WTC11 (cell line): ENCODE results near the gene NEDD4. TPM values are rescaled to one million over a fixed set of nuclear protein-coding genes. Genes with fewer than 3 reads are reported as not detected.

Experiments used
- ATAC-seq: fragments of 200-7000 bp; cut with Tn5 transposase; 2 replicates; pipeline ENCODE4 v1.10.0; 2021; ENCODE audit warnings: mild to moderate bottlenecking, moderate library complexity
- CTCF ChIA-PET: fragments of 300-600 bp; sonication (Branson Sonifier 250); formaldehyde crosslinking; loops from one replicate; lab custom pipeline; 2021; ENCODE audit warnings: antibody characterized with exemption; lab: Charles Lee
- POLR2A ChIA-PET: fragments of 350-600 bp; sonication (Branson Sonifier 250); formaldehyde crosslinking; loops from one replicate; lab custom pipeline; 2021; ENCODE audit warnings: antibody characterized with exemption; lab: Charles Lee
- DNase-seq: peaks from one replicate; pipeline ENCODE4 v3.0.0; 2021; ENCODE audit warnings: low spot score
- H3K27ac Mint-ChIP-seq: 2 replicates; pipeline ENCODE4 v1.8.0; 2021; ENCODE audit warnings: mixed read lengths
- H3K27me3 Mint-ChIP-seq: 2 replicates; pipeline ENCODE4 v1.8.0; 2021; ENCODE audit warnings: low read depth, mild to moderate bottlenecking, moderate library complexity, mixed read lengths
- H3K36me3 Mint-ChIP-seq: 2 replicates; pipeline ENCODE4 v1.8.0; 2021; ENCODE audit warnings: mixed read lengths
- H3K4me1 Mint-ChIP-seq: 2 replicates; pipeline ENCODE4 v1.8.0; 2022; ENCODE audit warnings: mixed read lengths
- H3K4me3 Mint-ChIP-seq: 2 replicates; pipeline ENCODE4 v1.8.0; 2021; ENCODE audit warnings: mild to moderate bottlenecking, moderate library complexity, mixed read lengths
- H3K9me3 Mint-ChIP-seq: 2 replicates; pipeline ENCODE4 v1.8.0; 2021; ENCODE audit warnings: mixed read lengths
- ATF2 ChIP-seq: sonication (generic); formaldehyde crosslinking; IDR thresholded peaks from 2 replicates; pipeline ENCODE4 v1.8.1; 2022; ENCODE audit warnings: low read depth, missing genetic modification reagents, borderline replicate concordance
- ATF6 ChIP-seq: sonication (generic); formaldehyde crosslinking; IDR thresholded peaks from 2 replicates; pipeline ENCODE4 v1.8.1; 2023; ENCODE audit warnings: mild to moderate bottlenecking, missing genetic modification reagents
- CBFB ChIP-seq: sonication (generic); formaldehyde crosslinking; IDR thresholded peaks from 2 replicates; pipeline ENCODE4 v1.8.1; 2022; ENCODE audit warnings: mild to moderate bottlenecking, low read depth, missing genetic modification reagents
- CREB1 ChIP-seq: sonication (generic); formaldehyde crosslinking; IDR thresholded peaks from 2 replicates; pipeline ENCODE4 v1.8.0; 2023; ENCODE audit warnings: mild to moderate bottlenecking, missing genetic modification reagents
- CREM ChIP-seq: sonication (generic); formaldehyde crosslinking; IDR thresholded peaks from 2 replicates; pipeline ENCODE4 v1.8.1; 2022; ENCODE audit warnings: mild to moderate bottlenecking, missing genetic modification reagents, moderate library complexity
- ELF4 ChIP-seq: sonication (generic); formaldehyde crosslinking; IDR thresholded peaks from 2 replicates; pipeline ENCODE4 v1.8.1; 2022; ENCODE audit warnings: low read depth, mild to moderate bottlenecking, moderate library complexity, missing genetic modification reagents
- ETV6 ChIP-seq: sonication (generic); formaldehyde crosslinking; IDR thresholded peaks from 2 replicates; pipeline ENCODE4 v1.8.1; 2022; ENCODE audit warnings: mild to moderate bottlenecking, missing genetic modification reagents
- FOXK1 ChIP-seq: sonication (generic); formaldehyde crosslinking; IDR thresholded peaks from 2 replicates; pipeline ENCODE4 v1.8.0; 2022; ENCODE audit warnings: mild to moderate bottlenecking, moderate library complexity, missing genetic modification reagents
- HMGA2 ChIP-seq: fragments of 250-450 bp; sonication (Bioruptor Pico); IDR thresholded peaks from 2 replicates; pipeline ENCODE4 v1.4.0; 2021; ENCODE audit warnings: mild to moderate bottlenecking, moderate library complexity
- JAZF1 ChIP-seq: fragments of 250-450 bp; sonication (Bioruptor Pico); IDR thresholded peaks from 2 replicates; pipeline ENCODE4 v1.9.0; 2021; ENCODE audit warnings: moderate library complexity, mild to moderate bottlenecking, inconsistent platforms
- JUN ChIP-seq: sonication (generic); formaldehyde crosslinking; IDR thresholded peaks from 2 replicates; pipeline ENCODE4 v1.8.0; 2023; ENCODE audit warnings: mild to moderate bottlenecking, missing genetic modification reagents
- KAT7 ChIP-seq: sonication (generic); formaldehyde crosslinking; IDR thresholded peaks from 2 replicates; pipeline ENCODE4 v1.8.1; 2023; ENCODE audit warnings: missing genetic modification reagents, mild to moderate bottlenecking, borderline replicate concordance
- NFE2L1 ChIP-seq: sonication (generic); formaldehyde crosslinking; IDR thresholded peaks from 2 replicates; pipeline ENCODE4 v1.8.1; 2023; ENCODE audit warnings: missing genetic modification reagents
- NR1H2 ChIP-seq: sonication (generic); formaldehyde crosslinking; IDR thresholded peaks from 2 replicates; pipeline ENCODE4 v1.9.0; 2021; ENCODE audit warnings: mild to moderate bottlenecking, moderate library complexity, missing genetic modification reagents
- NR3C1 ChIP-seq: sonication (generic); formaldehyde crosslinking; conservative IDR thresholded peaks from 2 replicates; pipeline ENCODE4 v1.8.1; 2023; ENCODE audit warnings: low read depth, mild to moderate bottlenecking, missing genetic modification reagents
- OVOL2 ChIP-seq: fragments of 250-450 bp; sonication (Bioruptor Pico); IDR thresholded peaks from 2 replicates; pipeline ENCODE4 v1.9.0; 2021; ENCODE audit warnings: mild to moderate bottlenecking, borderline replicate concordance
- RELA ChIP-seq: sonication (generic); formaldehyde crosslinking; IDR thresholded peaks from 2 replicates; pipeline ENCODE4 v1.8.1; 2022; ENCODE audit warnings: missing genetic modification reagents, mild to moderate bottlenecking, borderline replicate concordance
- RORB ChIP-seq: fragments of 250-450 bp; sonication (Bioruptor Pico); IDR thresholded peaks from 2 replicates; pipeline ENCODE4 v1.9.0; 2021; ENCODE audit warnings: mild to moderate bottlenecking
- SMAD4 ChIP-seq: sonication (generic); formaldehyde crosslinking; IDR thresholded peaks from 2 replicates; pipeline ENCODE4 v1.8.0; 2022; ENCODE audit warnings: mild to moderate bottlenecking, missing genetic modification reagents
- USF1 ChIP-seq: sonication (generic); formaldehyde crosslinking; IDR thresholded peaks from 2 replicates; pipeline ENCODE4 v1.8.0; 2022; ENCODE audit warnings: mild to moderate bottlenecking, missing genetic modification reagents
- USF2 ChIP-seq: sonication (generic); formaldehyde crosslinking; IDR thresholded peaks from 2 replicates; pipeline ENCODE4 v1.8.1; 2023; ENCODE audit warnings: mild to moderate bottlenecking, missing genetic modification reagents, moderate library complexity
- ZNF423 ChIP-seq: fragments of 250-450 bp; sonication (Bioruptor Pico); IDR thresholded peaks from 2 replicates; pipeline ENCODE4 v2.1.2; 2022; ENCODE audit warnings: mild to moderate bottlenecking, moderate library complexity
- ZNF671 ChIP-seq: fragments of 250-450 bp; sonication (Bioruptor Pico); IDR thresholded peaks from 2 replicates; pipeline ENCODE4 v1.8.0; 2021; ENCODE audit warnings: mild to moderate bottlenecking
- total RNA-seq: library from RNA; stranded (reverse); gene quantifications from 3 replicates; pipeline ENCODE4 v1.2.3, GENCODE V29; 2021
- TF ChIP-seq, protein P1 (sequence below): sonication (generic); formaldehyde crosslinking; IDR thresholded peaks from 2 replicates; pipeline ENCODE4 v1.8.1; 2022; ENCODE audit warnings: low read depth, mild to moderate bottlenecking, moderate library complexity, missing genetic modification reagents, borderline replicate concordance
- TF ChIP-seq, protein P2 (sequence below): sonication (generic); formaldehyde crosslinking; IDR thresholded peaks from 2 replicates; pipeline ENCODE4 v1.8.0; 2023; ENCODE audit warnings: mild to moderate bottlenecking, missing genetic modification reagents

The NEDD4 gene
- total RNA-seq, 1 experiment from 2014 or later = 4.5 TPM

- TF ChIP-seq NFE2L1 (no peak), HMGA2 (CRISPR knock-in tag) (no peak), OVOL2 (no peak), KAT7 (no peak), CREM (no peak), ELF4 (no peak), USF1 (CRISPR knock-in tag) (no peak), JAZF1 (CRISPR knock-in tag) (no peak), ATF6 (CRISPR knock-in tag) (no peak), ATF2 (CRISPR knock-in tag) (no peak)
- TF ChIP-seq, protein P1, sequence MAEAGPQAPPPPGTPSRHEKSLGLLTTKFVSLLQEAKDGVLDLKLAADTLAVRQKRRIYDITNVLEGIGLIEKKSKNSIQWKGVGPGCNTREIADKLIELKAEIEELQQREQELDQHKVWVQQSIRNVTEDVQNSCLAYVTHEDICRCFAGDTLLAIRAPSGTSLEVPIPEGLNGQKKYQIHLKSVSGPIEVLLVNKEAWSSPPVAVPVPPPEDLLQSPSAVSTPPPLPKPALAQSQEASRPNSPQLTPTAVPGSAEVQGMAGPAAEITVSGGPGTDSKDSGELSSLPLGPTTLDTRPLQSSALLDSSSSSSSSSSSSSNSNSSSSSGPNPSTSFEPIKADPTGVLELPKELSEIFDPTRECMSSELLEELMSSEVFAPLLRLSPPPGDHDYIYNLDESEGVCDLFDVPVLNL (CRISPR knock-in tag) = no peak
- TF ChIP-seq, protein P2, sequence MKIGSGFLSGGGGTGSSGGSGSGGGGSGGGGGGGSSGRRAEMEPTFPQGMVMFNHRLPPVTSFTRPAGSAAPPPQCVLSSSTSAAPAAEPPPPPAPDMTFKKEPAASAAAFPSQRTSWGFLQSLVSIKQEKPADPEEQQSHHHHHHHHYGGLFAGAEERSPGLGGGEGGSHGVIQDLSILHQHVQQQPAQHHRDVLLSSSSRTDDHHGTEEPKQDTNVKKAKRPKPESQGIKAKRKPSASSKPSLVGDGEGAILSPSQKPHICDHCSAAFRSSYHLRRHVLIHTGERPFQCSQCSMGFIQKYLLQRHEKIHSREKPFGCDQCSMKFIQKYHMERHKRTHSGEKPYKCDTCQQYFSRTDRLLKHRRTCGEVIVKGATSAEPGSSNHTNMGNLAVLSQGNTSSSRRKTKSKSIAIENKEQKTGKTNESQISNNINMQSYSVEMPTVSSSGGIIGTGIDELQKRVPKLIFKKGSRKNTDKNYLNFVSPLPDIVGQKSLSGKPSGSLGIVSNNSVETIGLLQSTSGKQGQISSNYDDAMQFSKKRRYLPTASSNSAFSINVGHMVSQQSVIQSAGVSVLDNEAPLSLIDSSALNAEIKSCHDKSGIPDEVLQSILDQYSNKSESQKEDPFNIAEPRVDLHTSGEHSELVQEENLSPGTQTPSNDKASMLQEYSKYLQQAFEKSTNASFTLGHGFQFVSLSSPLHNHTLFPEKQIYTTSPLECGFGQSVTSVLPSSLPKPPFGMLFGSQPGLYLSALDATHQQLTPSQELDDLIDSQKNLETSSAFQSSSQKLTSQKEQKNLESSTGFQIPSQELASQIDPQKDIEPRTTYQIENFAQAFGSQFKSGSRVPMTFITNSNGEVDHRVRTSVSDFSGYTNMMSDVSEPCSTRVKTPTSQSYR (CRISPR knock-in tag) = no peak
Observed at GRCh38 chr15:55827204-55827603, 166.2 kb downstream of the NEDD4 start (continued).

DNA sequence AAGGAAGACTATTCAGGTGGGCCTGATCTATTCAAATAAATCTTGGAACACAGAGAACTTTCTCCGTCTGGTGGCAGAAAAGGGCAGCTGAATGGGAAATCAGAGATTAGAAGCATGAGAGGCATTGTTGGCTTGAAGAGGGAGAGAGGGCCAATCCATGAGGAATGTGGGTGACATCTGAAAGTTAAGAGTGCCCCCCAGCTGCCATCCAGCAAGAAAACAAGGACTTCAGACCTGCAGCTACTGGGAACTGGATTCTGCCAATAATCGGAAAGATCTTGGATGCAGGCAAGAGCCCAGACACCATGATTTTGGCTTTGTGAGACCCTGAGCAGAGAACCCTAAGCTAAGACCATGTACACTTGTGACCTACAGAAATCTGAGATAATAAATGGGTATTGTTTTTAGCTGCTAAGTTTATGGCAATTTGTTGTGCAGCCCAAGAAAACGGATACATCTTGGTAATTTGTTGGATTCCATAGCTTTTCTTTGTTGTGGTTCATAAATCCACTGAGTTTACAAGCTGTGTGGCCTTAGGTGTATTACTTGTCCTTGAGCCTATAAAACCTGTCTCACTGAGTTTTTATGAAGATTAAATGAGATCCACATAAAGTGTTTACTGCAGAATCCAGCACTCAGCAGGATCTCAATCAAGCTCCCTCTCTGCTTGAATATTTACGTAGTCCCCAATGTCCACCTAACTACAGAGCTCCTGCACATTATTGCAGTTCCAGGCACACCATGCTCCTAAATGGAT is 168.4 kb downstream of the NEDD4 start:
- Mint-ChIP-seq H3K36me3 (no peaks in the 10 kb centered on the region), H3K4me3 (no peak overlapping the region), H3K4me1 (peaks cover under 1% of the 10 kb centered on the region; the same call in 1 of the 2 replicates), H3K27ac (no peak overlapping the region), H3K27me3 (no peaks in the 10 kb centered on the region; the same call in 1 of the 2 replicates), H3K9me3 (peaks cover 4% of the 10 kb centered on the region; the same call in 1 of the 2 replicates)
- POLR2A ChIA-PET = no interaction called here
- ATAC-seq (peak; percentile 51; the same call in 1 of the 2 replicates), DNase-seq (peak; percentile 17)
- CTCF ChIA-PET = interaction anchor here (0.7 to 1.8 kb wide), 5 partner anchors 12 to 183 kb away, joined by 3 to 9 read pairs (median 3); no protein-coding TSS in a partner anchor
- TF ChIP-seq ATF6 (CRISPR knock-in tag) = no peak
- no peak for TF ChIP-seq NR1H2 (CRISPR knock-in tag)
- TF ChIP-seq ZNF423 (CRISPR knock-in tag) = no peak
- no peak for TF ChIP-seq JUN (CRISPR knock-in tag)
- no peak for TF ChIP-seq NR3C1 (CRISPR knock-in tag)
- no peak for TF ChIP-seq OVOL2
- TF ChIP-seq CBFB (CRISPR knock-in tag) = no peak
- no peak for TF ChIP-seq KAT7
- no peak for TF ChIP-seq NFE2L1
- no peak for TF ChIP-seq USF2
- TF ChIP-seq RORB = no peak
- TF ChIP-seq RELA (CRISPR knock-in tag) = no peak
- no peak for TF ChIP-seq ZNF671 (CRISPR knock-in tag)
- no peak for TF ChIP-seq SMAD4 (CRISPR knock-in tag)
- no peak for TF ChIP-seq CREB1 (CRISPR knock-in tag)
- TF ChIP-seq FOXK1 = no peak
- TF ChIP-seq ETV6 = no peak
